ENCODE measurements around the gene GPRIN3. TPM values are rescaled to one million over a fixed set of nuclear protein-coding genes. Genes with fewer than 3 reads are reported as not detected.

Gene GPRIN3
- total and polyA plus RNA-seq, 2 of the 13 experiments (the other 11 are each of a cell fraction or from before 2014, with no cell fraction given) = not detected

DNA sequence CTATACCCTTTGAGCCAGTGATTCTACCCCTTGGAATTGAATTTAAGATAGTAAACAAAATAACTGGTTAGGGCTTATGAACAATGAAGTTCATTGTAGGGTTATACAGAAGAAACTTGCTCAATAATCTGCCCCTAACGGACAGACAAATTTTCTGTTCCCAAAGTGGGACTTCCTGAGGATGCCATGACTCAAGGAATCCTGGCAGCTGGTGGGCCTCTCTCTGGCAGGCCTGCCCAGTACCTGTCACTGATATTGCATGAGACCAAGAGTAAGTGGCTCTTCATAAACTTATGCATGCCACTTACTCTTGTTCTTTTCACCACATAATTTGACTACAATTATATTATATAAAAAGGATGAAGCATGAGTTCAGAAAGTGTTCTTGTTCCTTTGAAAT lies 41.5 kb downstream of the GPRIN3 start:
- Histone ChIP-seq H3K27ac (ENCODE audit: extremely low read length, insufficient read depth, low read length) (no peak overlapping the region), H2AFZ (ENCODE audit: low read length) (no peak overlapping the region), H3K4me1 (ENCODE audit: insufficient read depth, low read length) (no peaks in the 10 kb centered on the region), H3K9ac (ENCODE audit: insufficient read depth, low read depth, low read length) (no peak overlapping the region), H4K20me1 (ENCODE audit: insufficient read depth, low read length) (no peaks in the 10 kb centered on the region), H3K4me3 (replicated peaks in 1 of 3; ENCODE audit: insufficient read depth in 1 of 3, low read depth in 2 of 3, low read length in 3 of 3) (no peak overlapping the region), H3K27me3 (ENCODE audit: control insufficient read depth in 1 of 2, insufficient read depth in 2 of 2, low read length in 2 of 2) (no peaks in the 10 kb centered on the region; a peak in 1 of 5 replicates), H3K79me2 (ENCODE audit: insufficient read depth, low read length) (no peaks in the 10 kb centered on the region), H3K4me2 (ENCODE audit: low read depth, low read length) (no peak overlapping the region), H3K36me3 (replicated peaks in 1 of 2; ENCODE audit: control insufficient read depth in 1 of 2, insufficient read depth in 2 of 2, low read length in 2 of 2) (no peaks in the 10 kb centered on the region), H3K9me3 (ENCODE audit: low read length) (no peaks in the 10 kb centered on the region)
- in situ Hi-C loops (cut with HindIII; ENCODE audit: extremely low pct_ligation_motif_present, low pct_unique_long_range_greater_than_20kb) = no loop called here
- FAIRE-seq (no peak), DNase-seq (ENCODE audit: low spot score) (no peak), ATAC-seq (no peak)
- BruUV-seq (replicated peaks) = no TSS peak
- intact Hi-C loops (cut with micrococcal nuclease; ENCODE audit: unreplicated experiment) = no loop called here
- ChIA-PET POLR2A (no interaction called here), CTCF (ENCODE audit: low intra/inter-chr PET ratio, low total read pairs) (no interaction called here)
- 0% methylated on average over 1 of the region's 1 CpG for WGBS (ENCODE audit: low lambda C conversion rate)
- TF ChIP-seq PAWR (CRISPR knock-in tag; IDR thresholded peaks at IDR 0.05; ENCODE audit: borderline replicate concordance) = no peak
- no peak for TF ChIP-seq ZBTB14 (CRISPR knock-in tag; IDR thresholded peaks at IDR 0.05)
- TF ChIP-seq, protein P1, sequence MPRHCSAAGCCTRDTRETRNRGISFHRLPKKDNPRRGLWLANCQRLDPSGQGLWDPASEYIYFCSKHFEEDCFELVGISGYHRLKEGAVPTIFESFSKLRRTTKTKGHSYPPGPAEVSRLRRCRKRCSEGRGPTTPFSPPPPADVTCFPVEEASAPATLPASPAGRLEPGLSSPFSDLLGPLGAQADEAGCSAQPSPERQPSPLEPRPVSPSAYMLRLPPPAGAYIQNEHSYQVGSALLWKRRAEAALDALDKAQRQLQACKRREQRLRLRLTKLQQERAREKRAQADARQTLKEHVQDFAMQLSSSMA (CRISPR knock-in tag; IDR thresholded peaks at IDR 0.05) = no peak
- TF ChIP-seq ZNF33A (CRISPR knock-in tag; IDR thresholded peaks at IDR 0.05; ENCODE audit: borderline replicate concordance) = no peak
- no peak for TF ChIP-seq PRDM4 (CRISPR knock-in tag; IDR thresholded peaks at IDR 0.05; ENCODE audit: borderline replicate concordance)
- no peak for TF ChIP-seq ZNF367 (CRISPR knock-in tag; IDR thresholded peaks at IDR 0.05; ENCODE audit: borderline replicate concordance)
- TF ChIP-seq POGZ (CRISPR knock-in tag; IDR thresholded peaks at IDR 0.05) = no peak
- TF ChIP-seq CBFB (CRISPR knock-in tag; IDR thresholded peaks at IDR 0.05) = no peak
- TF ChIP-seq IRF9 (CRISPR knock-in tag; IDR thresholded peaks at IDR 0.05; ENCODE audit: borderline replicate concordance) = no peak
- TF ChIP-seq KLF11 (CRISPR knock-in tag; IDR thresholded peaks at IDR 0.05) = no peak

All from HepG2 (cell line).